ENCODE results near the gene ARHGAP40. TPM values are rescaled to one million over a fixed set of nuclear protein-coding genes. Genes with fewer than 3 reads are reported as not detected.

The ARHGAP40 gene
- total and polyA plus RNA-seq, 2 of the 13 experiments (the other 11 are each of a cell fraction or from before 2014, with no cell fraction given) = 0.75 to 2.1 TPM

DNA sequence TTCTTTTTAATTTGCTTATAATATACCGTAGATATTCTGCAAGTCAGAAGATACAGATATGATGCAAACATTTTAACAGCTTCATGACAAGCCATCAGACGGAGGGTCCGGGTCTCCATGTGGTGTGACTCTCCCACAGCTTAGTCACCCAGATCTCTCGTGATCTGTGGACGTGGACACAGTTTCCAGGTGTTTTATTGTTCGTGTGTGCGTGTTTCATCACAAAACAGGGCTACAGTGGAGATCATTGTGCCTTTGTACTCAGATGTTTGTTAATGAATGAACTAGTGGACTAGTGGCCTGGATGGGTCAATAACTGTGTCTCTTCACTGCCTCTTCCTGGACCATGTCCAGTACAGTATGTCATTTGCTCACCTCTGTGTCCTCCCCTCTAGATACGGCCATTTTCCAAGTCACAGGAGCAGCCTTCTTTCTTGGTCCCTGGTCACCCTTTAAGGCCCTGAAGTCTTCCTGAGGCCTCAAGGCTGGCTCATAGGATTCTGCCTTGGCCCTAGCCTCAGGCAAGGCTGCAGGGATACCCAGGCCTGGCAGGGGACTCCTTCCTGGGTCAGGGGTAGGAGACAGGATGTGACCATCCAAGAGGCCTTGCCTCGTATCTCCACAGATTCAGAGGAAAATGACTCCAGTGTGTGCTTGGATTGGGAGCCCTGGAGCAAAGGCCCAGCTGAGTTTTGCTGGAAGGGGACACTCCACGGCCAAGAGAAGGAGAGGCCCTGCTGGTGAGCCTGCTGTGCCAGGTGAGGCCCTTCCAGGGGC is 16.0 kb upstream of the ARHGAP40 start (continued):
- TF ChIP-seq, protein P1, sequence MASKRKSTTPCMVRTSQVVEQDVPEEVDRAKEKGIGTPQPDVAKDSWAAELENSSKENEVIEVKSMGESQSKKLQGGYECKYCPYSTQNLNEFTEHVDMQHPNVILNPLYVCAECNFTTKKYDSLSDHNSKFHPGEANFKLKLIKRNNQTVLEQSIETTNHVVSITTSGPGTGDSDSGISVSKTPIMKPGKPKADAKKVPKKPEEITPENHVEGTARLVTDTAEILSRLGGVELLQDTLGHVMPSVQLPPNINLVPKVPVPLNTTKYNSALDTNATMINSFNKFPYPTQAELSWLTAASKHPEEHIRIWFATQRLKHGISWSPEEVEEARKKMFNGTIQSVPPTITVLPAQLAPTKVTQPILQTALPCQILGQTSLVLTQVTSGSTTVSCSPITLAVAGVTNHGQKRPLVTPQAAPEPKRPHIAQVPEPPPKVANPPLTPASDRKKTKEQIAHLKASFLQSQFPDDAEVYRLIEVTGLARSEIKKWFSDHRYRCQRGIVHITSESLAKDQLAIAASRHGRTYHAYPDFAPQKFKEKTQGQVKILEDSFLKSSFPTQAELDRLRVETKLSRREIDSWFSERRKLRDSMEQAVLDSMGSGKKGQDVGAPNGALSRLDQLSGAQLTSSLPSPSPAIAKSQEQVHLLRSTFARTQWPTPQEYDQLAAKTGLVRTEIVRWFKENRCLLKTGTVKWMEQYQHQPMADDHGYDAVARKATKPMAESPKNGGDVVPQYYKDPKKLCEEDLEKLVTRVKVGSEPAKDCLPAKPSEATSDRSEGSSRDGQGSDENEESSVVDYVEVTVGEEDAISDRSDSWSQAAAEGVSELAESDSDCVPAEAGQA (IDR thresholded peaks at IDR 0.05; ENCODE audit: low read depth) = 0 out of 2 replicates have a peak, but pooled peaks have one; percentile 63
- TF ChIP-seq, protein P1 (CRISPR knock-in tag; IDR thresholded peaks at IDR 0.05; ENCODE audit: borderline replicate concordance) = no peak
- TF ChIP-seq CENPT (CRISPR knock-in tag; IDR thresholded peaks at IDR 0.05; ENCODE audit: low read depth) = no peak
- TF ChIP-seq ZEB1 (IDR thresholded peaks at IDR 0.05; ENCODE audit: insufficient replicate concordance, low read depth) = no peak
- TF ChIP-seq PTBP1 (IDR thresholded peaks at IDR 0.05; ENCODE audit: low read depth, low read length, poor library complexity, severe bottlenecking) = no peak
- TF ChIP-seq ZFX (CRISPR knock-in tag; IDR thresholded peaks at IDR 0.05; ENCODE audit: low read depth) = peak; percentile 94
- no peak; the same call in 1 of the 2 replicates for TF ChIP-seq ZNF816 (CRISPR knock-in tag; IDR thresholded peaks at IDR 0.05; ENCODE audit: borderline replicate concordance)
- no peak for TF ChIP-seq ZFP36 (IDR thresholded peaks at IDR 0.05; ENCODE audit: borderline replicate concordance, low read depth, low read length, partially characterized antibody)
- peak; percentile 88; the same call in 1 of the 2 replicates for TF ChIP-seq ZKSCAN5 (CRISPR knock-in tag; IDR thresholded peaks at IDR 0.05)
- TF ChIP-seq SP4 (CRISPR knock-in tag; IDR thresholded peaks at IDR 0.05) = peak; percentile 67; the same call in 1 of the 2 replicates
- TF ChIP-seq, protein P2, sequence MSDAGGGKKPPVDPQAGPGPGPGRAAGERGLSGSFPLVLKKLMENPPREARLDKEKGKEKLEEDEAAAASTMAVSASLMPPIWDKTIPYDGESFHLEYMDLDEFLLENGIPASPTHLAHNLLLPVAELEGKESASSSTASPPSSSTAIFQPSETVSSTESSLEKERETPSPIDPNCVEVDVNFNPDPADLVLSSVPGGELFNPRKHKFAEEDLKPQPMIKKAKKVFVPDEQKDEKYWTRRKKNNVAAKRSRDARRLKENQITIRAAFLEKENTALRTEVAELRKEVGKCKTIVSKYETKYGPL (CRISPR knock-in tag; IDR thresholded peaks at IDR 0.05) = no peak
- TF ChIP-seq, protein P3, sequence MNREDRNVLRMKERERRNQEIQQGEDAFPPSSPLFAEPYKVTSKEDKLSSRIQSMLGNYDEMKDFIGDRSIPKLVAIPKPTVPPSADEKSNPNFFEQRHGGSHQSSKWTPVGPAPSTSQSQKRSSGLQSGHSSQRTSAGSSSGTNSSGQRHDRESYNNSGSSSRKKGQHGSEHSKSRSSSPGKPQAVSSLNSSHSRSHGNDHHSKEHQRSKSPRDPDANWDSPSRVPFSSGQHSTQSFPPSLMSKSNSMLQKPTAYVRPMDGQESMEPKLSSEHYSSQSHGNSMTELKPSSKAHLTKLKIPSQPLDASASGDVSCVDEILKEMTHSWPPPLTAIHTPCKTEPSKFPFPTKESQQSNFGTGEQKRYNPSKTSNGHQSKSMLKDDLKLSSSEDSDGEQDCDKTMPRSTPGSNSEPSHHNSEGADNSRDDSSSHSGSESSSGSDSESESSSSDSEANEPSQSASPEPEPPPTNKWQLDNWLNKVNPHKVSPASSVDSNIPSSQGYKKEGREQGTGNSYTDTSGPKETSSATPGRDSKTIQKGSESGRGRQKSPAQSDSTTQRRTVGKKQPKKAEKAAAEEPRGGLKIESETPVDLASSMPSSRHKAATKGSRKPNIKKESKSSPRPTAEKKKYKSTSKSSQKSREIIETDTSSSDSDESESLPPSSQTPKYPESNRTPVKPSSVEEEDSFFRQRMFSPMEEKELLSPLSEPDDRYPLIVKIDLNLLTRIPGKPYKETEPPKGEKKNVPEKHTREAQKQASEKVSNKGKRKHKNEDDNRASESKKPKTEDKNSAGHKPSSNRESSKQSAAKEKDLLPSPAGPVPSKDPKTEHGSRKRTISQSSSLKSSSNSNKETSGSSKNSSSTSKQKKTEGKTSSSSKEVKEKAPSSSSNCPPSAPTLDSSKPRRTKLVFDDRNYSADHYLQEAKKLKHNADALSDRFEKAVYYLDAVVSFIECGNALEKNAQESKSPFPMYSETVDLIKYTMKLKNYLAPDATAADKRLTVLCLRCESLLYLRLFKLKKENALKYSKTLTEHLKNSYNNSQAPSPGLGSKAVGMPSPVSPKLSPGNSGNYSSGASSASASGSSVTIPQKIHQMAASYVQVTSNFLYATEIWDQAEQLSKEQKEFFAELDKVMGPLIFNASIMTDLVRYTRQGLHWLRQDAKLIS (CRISPR knock-in tag; IDR thresholded peaks at IDR 0.05) = no peak
- no peak for TF ChIP-seq HOXD1 (CRISPR knock-in tag; IDR thresholded peaks at IDR 0.05)
- TF ChIP-seq JDP2 (CRISPR knock-in tag; IDR thresholded peaks at IDR 0.05; ENCODE audit: borderline replicate concordance) = no peak
- TF ChIP-seq ARID3A (IDR thresholded peaks at IDR 0.05; ENCODE audit: low read depth, low read length) = peak; percentile 96
- no peak; the same call in 1 of the 2 replicates for TF ChIP-seq ZKSCAN1 (IDR thresholded peaks at IDR 0.05; ENCODE audit: low read length)
- no peak for TF ChIP-seq ATF7-NPFF (CRISPR knock-in tag; IDR thresholded peaks at IDR 0.05; ENCODE audit: low read depth)
